Neural cell (in vitro differentiated cells): ENCODE measurements around the gene STIM1.

ENCODE experiments used
- EP300 ChIP-seq: fragments of 450-650 bp; conservative IDR thresholded peaks from 2 replicates; pipeline ENCODE4 v1.6.1; 2014; ENCODE audit warnings: antibody characterized with exemption, mild to moderate bottlenecking, moderate library complexity; ENCODE audit not compliant: poor library complexity, severe bottlenecking
- EZH2 ChIP-seq: fragments of 200-600, 300-800 bp; shearing (Covaris generic), sonication (generic); IDR thresholded peaks from 2 replicates; pipeline ENCODE4 v1.6.1; 2014; ENCODE audit warnings: antibody characterized with exemption, low read length, borderline replicate concordance, mild to moderate bottlenecking; ENCODE audit not compliant: insufficient read depth, poor library complexity, severe bottlenecking
- MXI1 ChIP-seq: fragments of 450-650 bp; conservative IDR thresholded peaks from 2 replicates; pipeline ENCODE4 v1.6.1; 2014; ENCODE audit warnings: antibody characterized with exemption, mild to moderate bottlenecking; ENCODE audit not compliant: poor library complexity, severe bottlenecking
- POLR2AphosphoS5 ChIP-seq: IDR thresholded peaks from 2 replicates; pipeline ENCODE4 v1.6.1; 2012
- RAD21 ChIP-seq: fragments of 450-650 bp; conservative IDR thresholded peaks from 2 replicates; pipeline ENCODE4 v1.6.1; 2014; ENCODE audit warnings: antibody characterized with exemption, mild to moderate bottlenecking, moderate library complexity
- SMC3 ChIP-seq: fragments of 450-650 bp; conservative IDR thresholded peaks from 2 replicates; pipeline ENCODE4 v1.6.1; 2014; ENCODE audit warnings: antibody characterized with exemption, mild to moderate bottlenecking, moderate library complexity; ENCODE audit not compliant: poor library complexity
- TAF1 ChIP-seq: IDR thresholded peaks from 2 replicates; pipeline ENCODE4 v1.6.1; 2012; ENCODE audit warnings: low read depth
- TF ChIP-seq, protein P1 (sequence below): fragments of 450-650 bp; IDR thresholded peaks from 2 replicates; pipeline ENCODE4 v1.5.1; 2014; ENCODE audit warnings: antibody characterized with exemption, mild to moderate bottlenecking, moderate library complexity; ENCODE audit not compliant: poor library complexity, severe bottlenecking
- TF ChIP-seq, protein P2 (sequence below): IDR thresholded peaks from 2 replicates; pipeline ENCODE4 v1.6.1; 2012; ENCODE audit warnings: borderline replicate concordance

- TF ChIP-seq, protein P1, sequence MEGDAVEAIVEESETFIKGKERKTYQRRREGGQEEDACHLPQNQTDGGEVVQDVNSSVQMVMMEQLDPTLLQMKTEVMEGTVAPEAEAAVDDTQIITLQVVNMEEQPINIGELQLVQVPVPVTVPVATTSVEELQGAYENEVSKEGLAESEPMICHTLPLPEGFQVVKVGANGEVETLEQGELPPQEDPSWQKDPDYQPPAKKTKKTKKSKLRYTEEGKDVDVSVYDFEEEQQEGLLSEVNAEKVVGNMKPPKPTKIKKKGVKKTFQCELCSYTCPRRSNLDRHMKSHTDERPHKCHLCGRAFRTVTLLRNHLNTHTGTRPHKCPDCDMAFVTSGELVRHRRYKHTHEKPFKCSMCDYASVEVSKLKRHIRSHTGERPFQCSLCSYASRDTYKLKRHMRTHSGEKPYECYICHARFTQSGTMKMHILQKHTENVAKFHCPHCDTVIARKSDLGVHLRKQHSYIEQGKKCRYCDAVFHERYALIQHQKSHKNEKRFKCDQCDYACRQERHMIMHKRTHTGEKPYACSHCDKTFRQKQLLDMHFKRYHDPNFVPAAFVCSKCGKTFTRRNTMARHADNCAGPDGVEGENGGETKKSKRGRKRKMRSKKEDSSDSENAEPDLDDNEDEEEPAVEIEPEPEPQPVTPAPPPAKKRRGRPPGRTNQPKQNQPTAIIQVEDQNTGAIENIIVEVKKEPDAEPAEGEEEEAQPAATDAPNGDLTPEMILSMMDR = no peak
- TF ChIP-seq POLR2AphosphoS5 = no peak
- TF ChIP-seq SMC3 = no peak
- no peak for TF ChIP-seq EZH2
- no peak for TF ChIP-seq RAD21
- TF ChIP-seq, protein P2, sequence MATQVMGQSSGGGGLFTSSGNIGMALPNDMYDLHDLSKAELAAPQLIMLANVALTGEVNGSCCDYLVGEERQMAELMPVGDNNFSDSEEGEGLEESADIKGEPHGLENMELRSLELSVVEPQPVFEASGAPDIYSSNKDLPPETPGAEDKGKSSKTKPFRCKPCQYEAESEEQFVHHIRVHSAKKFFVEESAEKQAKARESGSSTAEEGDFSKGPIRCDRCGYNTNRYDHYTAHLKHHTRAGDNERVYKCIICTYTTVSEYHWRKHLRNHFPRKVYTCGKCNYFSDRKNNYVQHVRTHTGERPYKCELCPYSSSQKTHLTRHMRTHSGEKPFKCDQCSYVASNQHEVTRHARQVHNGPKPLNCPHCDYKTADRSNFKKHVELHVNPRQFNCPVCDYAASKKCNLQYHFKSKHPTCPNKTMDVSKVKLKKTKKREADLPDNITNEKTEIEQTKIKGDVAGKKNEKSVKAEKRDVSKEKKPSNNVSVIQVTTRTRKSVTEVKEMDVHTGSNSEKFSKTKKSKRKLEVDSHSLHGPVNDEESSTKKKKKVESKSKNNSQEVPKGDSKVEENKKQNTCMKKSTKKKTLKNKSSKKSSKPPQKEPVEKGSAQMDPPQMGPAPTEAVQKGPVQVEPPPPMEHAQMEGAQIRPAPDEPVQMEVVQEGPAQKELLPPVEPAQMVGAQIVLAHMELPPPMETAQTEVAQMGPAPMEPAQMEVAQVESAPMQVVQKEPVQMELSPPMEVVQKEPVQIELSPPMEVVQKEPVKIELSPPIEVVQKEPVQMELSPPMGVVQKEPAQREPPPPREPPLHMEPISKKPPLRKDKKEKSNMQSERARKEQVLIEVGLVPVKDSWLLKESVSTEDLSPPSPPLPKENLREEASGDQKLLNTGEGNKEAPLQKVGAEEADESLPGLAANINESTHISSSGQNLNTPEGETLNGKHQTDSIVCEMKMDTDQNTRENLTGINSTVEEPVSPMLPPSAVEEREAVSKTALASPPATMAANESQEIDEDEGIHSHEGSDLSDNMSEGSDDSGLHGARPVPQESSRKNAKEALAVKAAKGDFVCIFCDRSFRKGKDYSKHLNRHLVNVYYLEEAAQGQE = no peak
- TF ChIP-seq EP300 = no peak
- no peak for TF ChIP-seq TAF1
- no peak for TF ChIP-seq MXI1
Observed at GRCh38 chr11:4115128-4115527, 259.7 kb downstream of the STIM1 start.
